ACHN (cell line): ENCODE data around the gene SLC39A10.
"Not testable (repeated sequence)": the region's sequence is repeated elsewhere in the genome, so short reads cannot be mapped to it uniquely, and the experiment has no call there.

ENCODE experiments used
- DNase-seq: peaks from one replicate; pipeline ENCODE4 v3.0.0-alpha.2; 2015
- in situ Hi-C: cut with HindIII; loops from 2 replicates; pipeline ENCODE4 v1.10.0; 2017; ENCODE audit warnings: low sequenced_read_pairs, low pct_ligation_motif_present, low pct_unique_long_range_greater_than_20kb

Gene SLC39A10

DNA sequence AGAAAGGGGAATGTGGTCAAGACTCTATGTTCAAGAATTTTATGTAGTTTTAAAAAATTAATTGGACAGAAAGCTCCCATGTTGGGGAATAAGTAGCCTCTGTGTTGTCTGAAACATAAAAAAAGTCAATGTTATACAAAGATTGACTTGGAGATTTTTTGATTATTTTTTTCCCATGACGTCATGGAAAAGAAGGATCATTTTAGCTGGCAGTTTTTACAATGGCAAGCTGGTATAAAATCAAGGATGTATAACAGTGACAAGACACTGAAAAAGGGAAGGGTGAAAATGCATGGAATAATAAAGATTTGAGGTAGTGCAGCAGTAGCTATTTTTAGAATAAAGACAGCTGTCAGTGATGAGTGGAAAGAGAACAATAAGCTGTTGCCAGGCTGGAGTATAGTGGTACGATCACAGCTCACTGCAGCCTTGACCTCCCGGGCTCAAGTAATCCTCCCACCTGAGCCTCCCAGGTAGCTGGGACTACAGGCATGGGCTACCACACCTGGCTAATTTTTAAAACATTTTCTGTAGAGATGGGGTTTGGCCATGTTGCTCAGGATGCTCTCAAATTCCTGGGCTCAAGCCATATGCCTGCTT is 9.2 kb downstream of the SLC39A10 start:
- in situ Hi-C loops = no loop called here

DNA sequence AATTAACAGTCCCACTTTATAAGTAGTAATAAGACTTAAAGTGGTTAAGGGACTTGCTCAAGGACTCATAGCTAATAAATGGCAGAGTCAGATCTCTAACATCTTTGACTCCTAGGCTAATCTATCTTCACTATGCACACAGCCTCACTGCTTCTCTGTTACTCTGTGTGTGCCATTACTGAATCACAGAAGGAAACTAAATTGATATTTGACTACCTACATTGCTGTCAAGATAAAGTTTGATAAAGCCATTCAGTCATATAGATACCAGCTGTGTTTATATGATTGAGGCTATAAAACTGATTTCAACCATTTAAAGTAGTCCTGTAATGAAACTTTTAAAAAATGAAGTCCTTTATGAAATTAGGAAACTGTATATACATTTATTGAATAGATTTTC is 10.9 kb downstream of the SLC39A10 start:
- DNase-seq = no peak
- in situ Hi-C loops = no loop called here

More for the DNA sequence above, 9.2 kb downstream of the SLC39A10 start:
- DNase-seq = no peak

DNA sequence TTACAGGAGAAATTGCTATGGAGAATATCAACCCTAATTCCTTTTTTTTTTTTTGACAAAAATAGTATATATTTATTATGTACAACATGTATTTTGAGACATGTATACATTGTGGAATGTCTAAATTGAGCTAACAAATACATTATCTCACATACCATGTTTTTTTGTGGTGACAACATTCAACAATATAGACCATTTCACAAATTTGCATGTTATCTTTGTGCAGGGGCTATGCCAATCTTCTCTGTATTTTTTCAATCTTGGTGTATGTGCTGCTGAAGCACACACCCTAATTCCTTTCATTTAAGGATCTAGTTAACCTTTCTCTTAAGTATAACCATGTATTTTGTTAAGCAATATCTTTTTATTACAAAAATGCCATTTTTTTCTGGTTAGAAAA is 13.2 kb downstream of the SLC39A10 start:
- DNase-seq = no peak
- in situ Hi-C loops = no loop called here

DNA sequence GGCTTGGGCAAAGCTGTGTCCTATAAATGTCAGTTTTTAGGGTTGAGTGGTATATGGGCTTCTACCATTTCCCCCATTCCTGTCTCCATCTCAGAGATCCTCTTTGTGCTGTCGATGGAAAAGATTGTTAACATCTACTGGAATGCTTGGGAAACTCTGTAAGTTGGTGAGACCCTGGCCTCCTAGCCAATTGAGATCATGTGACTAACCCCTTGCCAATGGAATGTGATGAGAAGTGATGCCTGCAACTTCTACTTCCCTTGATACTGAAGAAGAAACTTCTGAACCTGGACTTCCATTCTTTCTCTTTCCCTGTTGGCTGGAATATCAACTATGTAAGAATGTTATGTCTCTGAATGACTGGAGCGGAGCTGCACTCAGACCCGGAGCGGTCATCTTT is 14.5 kb downstream of the SLC39A10 start:
- in situ Hi-C loops = no loop called here
- DNase-seq = no peak

DNA sequence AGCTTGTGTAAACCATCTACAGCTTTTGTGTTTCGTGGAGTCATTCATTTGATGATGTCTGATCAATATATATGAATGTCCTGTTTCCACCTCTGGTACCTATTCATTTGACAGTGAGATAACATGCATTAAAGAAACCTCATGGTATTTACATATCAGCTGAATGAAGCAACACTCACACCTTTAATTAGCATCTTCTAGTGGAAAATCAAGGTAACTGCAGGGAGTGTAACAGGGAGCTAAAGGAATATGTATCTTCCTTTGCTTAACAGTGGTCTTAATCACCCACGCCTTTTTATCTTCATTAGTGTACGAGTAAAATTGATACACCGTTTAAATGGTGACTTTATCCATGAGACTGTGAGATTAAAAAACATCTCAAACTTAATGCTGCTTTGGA is 15.6 kb downstream of the SLC39A10 start:
- in situ Hi-C loops = no loop called here
- DNase-seq = peak; percentile 26

DNA sequence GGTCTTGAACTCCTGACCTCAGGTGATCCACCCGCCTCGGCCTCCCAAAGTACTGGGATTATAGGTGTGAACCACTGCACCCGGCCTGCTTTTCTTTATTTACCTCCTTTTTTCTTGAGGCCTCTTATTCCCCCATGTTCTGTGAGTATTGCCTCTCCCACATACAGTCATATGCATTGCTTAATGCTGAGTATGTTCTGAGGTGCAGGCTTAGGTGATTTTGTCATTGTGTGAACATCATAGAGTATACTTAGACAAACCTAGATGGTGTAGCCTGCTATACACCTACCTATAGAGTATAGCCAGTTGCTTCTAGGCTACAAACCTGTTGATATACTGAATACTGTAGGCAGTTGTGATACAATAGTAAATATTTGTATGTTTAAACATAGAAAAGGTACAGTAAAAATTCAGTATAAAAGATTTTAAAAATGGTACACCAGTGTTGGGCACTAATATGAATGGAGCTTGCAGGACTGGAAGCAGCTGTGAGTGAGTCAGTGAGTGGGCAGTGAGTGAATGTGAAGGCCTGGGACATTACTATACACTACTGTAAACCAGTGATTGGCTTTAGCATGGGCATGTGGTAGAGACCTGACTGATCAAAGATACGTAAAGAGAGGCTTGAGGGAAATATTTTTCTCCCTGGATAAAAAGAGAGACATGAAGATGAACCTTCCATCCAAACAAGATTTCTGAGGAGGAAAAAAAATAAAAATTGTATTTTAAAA is 17.6 kb downstream of the SLC39A10 start:
- in situ Hi-C loops = no loop called here
- peak; percentile 2 for DNase-seq

DNA sequence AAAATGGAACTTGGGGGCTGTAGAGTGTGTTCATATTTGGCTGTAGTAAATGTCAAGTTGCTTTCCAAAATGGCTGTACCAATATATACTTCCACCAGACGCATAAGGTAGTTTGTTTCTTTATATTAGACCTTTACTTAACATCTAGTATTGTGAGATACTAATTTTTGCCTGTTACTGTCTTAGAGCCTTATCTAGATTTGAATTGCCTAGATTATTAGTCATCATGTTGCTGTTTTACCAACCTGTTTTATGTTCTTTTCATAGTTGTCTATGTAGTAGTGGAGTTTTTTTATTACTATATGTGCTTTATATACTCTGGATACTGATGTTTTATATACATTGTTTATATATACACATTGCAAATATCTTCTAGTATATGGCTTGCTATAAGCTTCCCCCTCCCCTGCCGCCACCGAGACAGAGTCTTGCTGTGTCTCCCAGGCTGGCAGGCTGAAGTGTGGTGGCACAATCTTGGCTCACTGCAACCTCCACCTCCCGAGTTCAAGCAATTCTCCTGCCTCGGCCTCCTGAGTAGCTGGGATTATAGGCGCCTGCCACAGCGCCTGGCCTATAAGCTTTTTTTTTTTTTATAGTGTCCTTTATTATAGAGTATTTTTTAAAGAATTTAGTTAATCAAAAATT is 18.9 kb downstream of the SLC39A10 start:
- in situ Hi-C loops = no loop called here
- no peak for DNase-seq

DNA sequence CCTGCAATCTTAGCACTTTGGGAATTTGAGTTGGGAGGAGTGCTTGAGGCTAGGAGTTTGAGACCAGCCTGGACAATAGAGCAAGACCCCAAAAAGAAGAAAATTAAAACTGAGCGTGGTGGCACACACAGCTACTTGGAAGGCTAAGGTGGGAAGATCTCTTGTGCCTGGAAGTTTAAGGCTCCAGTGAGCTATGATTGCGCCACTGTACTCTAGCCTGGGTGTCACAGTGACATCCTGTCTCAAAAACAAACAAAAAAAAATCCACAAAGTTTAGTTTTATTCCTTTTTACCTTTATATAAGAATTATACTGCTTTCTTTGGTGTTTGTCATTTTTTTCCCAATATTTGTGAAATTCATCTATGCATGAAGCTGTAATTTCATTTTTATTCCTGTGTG is 20.3 kb downstream of the SLC39A10 start:
- DNase-seq = no peak
- in situ Hi-C loops = no loop called here

DNA sequence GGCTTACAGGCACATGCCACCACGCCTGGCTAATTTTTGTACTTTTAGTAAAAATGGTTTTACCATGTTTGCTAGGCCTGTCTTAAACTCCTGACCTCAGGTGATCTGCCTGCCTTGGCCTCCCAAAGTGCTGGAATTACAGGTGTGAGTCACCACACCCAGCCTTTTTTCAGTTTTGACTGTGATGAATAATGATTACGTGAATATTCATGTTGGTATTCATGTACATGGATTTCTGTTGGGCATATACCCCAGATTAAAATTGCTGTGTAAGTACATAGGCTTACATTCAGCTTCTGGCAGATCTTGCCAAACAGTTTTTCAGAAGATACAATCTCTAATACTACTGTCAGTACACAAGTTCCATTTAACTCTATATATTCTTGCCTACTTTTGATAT is 20.9 kb downstream of the SLC39A10 start:
- in situ Hi-C loops = no loop called here
- no peak for DNase-seq

DNA sequence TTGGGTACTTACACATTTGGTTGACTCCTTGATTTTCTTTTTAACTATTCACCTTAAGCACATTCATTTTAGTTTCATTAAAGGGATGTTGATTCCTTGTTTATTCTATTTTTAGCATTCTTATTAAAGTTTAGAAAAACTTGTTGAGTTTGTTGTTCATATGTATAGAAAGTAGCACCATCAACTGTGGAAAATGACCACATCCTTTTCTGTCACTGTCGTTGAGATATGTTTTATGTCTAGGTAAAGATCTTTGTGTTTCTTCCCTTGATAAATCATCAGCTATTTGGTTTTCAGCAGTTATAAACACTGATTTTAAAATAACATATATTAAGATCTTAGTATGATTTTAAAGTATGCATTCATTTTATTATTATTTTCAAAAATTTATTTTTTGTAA is 25.1 kb downstream of the SLC39A10 start:
- in situ Hi-C loops = no loop called here
- no peak for DNase-seq

DNA sequence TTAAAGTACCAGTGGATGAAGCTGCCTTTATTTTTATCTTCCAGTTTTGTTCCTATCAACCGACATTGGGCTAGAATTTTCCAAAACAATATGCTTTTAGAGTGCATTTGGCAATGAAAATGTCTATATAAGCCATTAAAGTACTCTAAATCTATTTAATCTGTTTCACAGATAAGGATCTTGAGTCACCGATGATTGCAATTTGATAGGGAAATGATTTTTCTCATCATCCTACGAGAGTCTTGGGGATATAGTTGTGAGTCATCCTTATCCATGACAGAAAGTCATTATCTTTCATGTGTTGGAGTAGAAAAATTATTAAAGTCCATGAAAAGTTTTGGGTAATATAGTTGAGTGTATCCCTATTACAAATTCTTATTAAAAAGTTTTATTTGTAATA is 26.1 kb downstream of the SLC39A10 start:
- in situ Hi-C loops = no loop called here
- no peak for DNase-seq

DNA sequence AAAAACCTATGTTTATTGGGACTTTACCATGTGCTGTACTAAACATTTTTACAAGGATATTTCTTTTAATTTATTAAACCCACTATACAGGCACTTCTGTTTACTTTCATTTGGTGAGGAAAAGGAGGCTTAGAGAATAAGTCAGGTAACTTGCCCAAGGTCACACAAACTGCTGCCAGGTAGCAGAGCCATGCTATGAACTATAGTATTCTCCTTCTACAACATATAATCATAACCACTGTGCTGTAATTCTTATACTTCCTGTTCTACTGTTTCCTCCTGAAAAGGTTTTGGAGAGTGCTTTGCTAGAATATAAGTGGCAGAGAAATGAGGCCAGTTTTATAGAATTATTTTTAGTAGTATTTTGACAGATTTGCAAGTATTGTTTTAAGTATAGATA is 29.5 kb downstream of the SLC39A10 start:
- DNase-seq = no peak
- in situ Hi-C loops = no loop called here

DNA sequence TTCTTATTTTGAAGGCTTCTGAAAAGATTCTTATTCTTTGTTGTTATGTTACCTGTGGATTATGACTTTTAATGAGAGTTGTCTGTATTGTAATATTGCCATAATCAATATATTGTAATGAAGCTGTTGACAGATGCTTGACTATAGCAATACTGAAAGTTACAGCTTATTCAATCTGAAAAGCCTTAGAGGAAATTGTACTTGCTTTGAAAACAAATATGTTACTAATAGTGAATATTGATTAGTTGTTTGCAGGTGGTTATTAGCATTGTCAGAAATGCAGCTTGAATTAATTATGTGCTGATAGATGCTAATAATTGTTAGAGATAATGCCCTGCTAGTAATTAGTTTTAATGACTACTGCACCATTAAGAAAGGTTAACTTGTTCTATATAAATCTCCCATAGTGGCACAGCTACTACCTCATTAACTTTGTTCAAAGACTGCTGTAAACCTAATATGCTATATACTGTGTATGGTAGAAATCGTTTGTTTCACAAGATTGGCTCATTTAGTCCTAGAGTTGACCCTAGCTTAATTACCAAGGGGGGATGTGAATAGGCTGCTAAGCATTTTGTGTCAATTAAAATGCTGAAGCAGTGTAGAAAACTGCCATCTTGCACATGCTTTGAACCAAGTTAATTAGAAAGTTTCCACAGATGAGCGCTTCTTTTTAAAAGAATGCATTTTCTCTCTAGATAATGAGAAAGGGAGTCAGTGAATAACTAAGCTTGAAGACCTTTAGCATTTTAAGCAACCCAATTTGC is 30.5 kb downstream of the SLC39A10 start:
- in situ Hi-C loops = no loop called here
- DNase-seq = no peak

DNA sequence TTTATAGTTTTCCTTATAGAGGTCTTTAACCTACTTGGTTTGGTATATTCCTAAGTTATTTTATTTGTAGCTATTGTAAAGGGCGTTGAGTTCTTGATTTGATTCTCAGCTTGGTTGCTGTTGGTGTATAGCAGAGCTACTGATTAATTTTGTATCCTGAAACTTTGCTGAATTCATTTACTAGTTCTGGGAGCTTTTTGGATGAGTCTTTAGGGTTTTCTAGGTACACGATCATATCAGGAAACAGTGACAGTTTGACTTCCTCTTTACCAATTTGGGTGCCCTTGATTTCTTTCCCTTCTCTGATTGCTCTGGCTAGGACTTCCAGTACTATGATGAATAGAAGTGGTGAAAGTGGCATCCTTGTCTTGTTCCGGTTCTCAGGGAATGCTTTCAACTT is 35.5 kb downstream of the SLC39A10 start:
- in situ Hi-C loops, DNase-seq: not testable (repeated sequence)

DNA sequence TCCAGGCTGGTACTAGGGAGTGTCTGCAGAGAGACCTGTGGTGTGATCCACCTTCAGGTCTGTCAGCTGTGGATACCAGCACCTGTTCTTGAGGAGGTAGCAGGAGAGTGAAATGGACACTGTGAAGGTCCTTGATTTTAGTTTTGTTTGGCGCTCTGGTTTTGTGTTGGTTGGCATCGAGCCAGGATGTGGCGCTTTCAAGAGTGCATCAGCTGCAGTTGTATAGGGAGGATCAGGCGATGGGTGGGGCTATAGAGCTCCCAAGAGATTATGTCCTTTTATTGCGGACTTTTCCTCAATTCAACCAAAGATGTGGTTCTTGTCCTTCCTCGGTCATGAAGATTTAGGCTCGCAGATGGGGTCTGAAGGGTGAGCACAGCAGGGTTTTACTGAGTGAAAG is 37.5 kb downstream of the SLC39A10 start:
- no peak for DNase-seq
- in situ Hi-C loops = no loop called here

DNA sequence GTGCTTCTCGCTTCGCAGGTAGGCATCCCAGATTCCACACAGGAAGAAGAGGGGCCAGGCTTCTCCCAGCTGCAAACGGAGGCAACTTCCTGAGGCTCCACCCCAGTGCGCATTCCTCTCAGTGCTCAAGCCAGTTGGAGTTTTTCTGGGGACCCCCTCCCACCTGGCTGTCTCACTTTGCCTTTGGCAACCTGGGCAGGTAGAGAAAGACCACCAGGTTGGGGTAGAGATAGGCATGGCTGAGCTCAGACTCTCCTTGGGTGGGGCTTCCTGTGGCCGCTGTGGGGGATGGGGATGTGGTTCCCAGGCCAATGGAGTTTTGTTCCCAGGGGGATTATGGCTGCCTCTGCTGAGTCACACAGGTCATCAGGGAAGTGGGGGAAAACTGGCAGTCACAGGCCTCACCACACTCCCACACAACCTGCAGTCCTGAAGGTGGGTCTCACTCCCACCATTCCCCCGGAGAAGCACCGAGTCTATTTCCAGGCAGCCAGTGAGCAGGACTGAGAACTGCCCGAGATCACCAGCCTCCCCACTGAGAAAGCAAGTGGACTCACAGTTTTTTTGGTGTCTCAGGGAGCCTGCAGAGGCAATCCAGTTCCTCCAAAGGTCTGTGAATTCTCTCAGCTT is 38.1 kb downstream of the SLC39A10 start:
- in situ Hi-C loops = no loop called here
- no peak for DNase-seq

DNA sequence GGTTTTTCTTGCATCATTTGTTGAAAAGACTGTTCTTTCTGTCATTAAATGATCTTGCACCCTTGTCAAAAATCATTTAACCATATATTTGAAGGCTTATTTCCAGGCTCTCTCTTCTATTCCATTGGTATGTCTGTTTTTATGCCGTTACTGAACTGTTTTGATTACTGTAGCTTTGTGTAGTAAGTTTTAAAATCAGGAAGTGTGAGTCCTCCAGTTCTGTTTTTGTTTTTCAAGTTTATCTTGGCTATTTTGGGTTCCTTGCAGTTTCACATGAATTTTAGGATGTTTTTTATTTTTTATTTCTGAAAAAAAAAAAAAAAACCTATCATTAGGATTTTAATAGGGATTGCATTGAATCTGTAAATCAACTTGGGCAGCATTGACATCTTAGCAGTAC is 39.0 kb downstream of the SLC39A10 start:
- in situ Hi-C loops = no loop called here
- no peak for DNase-seq

DNA sequence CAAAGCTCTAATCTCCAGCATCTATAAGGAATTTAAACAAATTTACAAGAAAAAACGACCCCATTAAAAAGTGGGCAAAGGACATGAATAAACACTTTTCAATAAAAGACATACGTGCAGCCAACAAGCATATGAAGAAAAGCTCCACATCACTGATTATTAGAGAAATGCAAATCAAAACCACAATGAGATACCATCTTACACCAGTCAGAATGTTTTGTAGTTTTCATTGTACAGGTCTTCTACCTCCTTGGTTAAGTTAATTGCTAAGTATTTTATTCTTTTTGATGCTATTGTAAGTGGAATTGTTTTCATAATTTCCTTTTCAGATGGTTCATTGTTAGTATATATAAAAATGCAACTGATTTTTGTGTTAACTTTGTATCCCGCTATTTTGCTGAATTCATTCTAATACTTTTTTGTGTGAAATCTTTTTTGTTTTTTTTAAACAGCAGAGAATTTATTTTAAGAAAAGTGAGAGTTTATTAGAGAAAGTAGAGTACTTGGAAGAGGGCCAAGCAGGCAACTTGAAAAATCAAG is 40.7 kb downstream of the SLC39A10 start:
- no peak for DNase-seq
- in situ Hi-C loops = no loop called here

DNA sequence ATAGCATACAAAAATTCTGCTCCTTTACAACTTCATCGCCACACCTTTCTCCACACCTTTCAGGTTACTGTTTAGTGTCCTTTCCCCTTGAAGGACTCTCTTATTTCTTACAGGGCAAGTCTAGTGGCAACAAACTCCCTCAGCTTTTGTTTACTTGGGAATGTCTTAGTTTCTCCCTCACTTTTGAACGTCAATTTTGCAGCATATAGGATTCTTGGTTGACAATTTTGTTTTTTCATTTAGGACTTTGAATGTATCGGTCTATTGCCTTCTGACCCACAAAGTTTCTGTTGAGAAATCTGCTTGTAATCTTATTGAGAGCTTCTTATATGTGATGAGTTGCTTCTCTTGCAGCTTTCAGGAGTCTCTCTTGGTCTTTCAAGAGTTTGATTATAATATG is 43.5 kb downstream of the SLC39A10 start:
- no peak for DNase-seq
- in situ Hi-C loops = no loop called here
